Activated T-cell treated with anti-CD3 and anti-CD28 coated beads, Interleukin-2, amount 50 U/mL, for 24 hours (primary cell): Measurements from ENCODE around the gene SRGAP1.
"Not testable (repeated sequence)": the region's sequence is repeated elsewhere in the genome, so short reads cannot be mapped to it uniquely, and the experiment has no call there.

Experiments used
- DNase-seq: peaks from one replicate; pipeline ENCODE4 v3.0.0-alpha.2; 2020
- H3K27ac Mint-ChIP-seq: 2 replicates; pipeline ENCODE4 v1.8.0; 2020; ENCODE audit warnings: mild to moderate bottlenecking, mixed read lengths
- H3K27me3 Mint-ChIP-seq: 2 replicates; pipeline ENCODE4 v1.8.0; 2020; ENCODE audit warnings: mixed read lengths
- H3K36me3 Mint-ChIP-seq: 2 replicates; pipeline ENCODE4 v1.8.0; 2020; ENCODE audit warnings: low read depth, mixed read lengths
- H3K4me1 Mint-ChIP-seq: 2 replicates; pipeline ENCODE4 v1.8.0; 2020; ENCODE audit warnings: low read depth, mixed read lengths
- H3K4me3 Mint-ChIP-seq: 2 replicates; pipeline ENCODE4 v1.8.0; 2020; ENCODE audit warnings: mild to moderate bottlenecking, moderate library complexity, mixed read lengths
- H3K9me3 Mint-ChIP-seq: 2 replicates; pipeline ENCODE4 v1.8.0; 2020; ENCODE audit warnings: mixed read lengths

Gene SRGAP1

GRCh38 chr12:64110864-64111263 is 266.4 kb downstream of the SRGAP1 start:
- no peak for DNase-seq
- Mint-ChIP-seq H3K4me1 (no peaks in the 10 kb centered on the region), H3K27ac (no peak overlapping the region), H3K4me3 (no peak overlapping the region), H3K27me3 (peaks cover 14% of the 10 kb centered on the region), H3K36me3 (no peaks in the 10 kb centered on the region), H3K9me3 (no peaks in the 10 kb centered on the region)

DNA sequence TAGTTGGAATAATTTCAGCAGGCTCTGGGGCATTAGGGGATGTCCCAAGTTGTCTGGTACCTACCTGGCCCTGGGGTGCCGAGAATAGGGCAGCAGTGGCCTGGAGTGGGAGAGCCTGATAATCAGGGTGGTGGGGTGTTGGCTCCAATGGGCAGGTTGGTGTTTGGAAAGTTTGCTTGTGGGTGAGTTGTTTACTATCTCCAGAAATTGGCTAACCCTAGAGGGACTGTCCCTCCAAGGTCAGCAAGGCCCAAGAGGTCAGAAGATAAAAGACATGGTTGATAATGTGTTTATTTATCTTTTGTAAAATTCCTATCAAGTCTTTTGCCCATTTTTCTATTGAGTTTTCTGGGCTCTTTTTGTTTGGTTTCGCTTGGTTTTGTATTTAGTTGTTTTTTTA is 272.5 kb downstream of the SRGAP1 start:
- H3K9me3 Mint-ChIP-seq, result no peaks in the 10 kb centered on the region
- H3K27me3 Mint-ChIP-seq, result peaks cover 20% of the 10 kb centered on the region
- DNase-seq, result no peak
- H3K27ac Mint-ChIP-seq, result no peak overlapping the region
- no peak overlapping the region for H3K4me3 Mint-ChIP-seq
- no peaks in the 10 kb centered on the region for H3K36me3 Mint-ChIP-seq
- no peaks in the 10 kb centered on the region for H3K4me1 Mint-ChIP-seq

GRCh38 chr12:64120568-64120967 is 276.1 kb downstream of the SRGAP1 start:
- Mint-ChIP-seq H3K27ac (no peak overlapping the region), H3K4me3 (no peak overlapping the region), H3K9me3 (no peaks in the 10 kb centered on the region), H3K36me3 (no peaks in the 10 kb centered on the region), H3K4me1 (no peaks in the 10 kb centered on the region), H3K27me3 (peaks cover 20% of the 10 kb centered on the region)
- no peak for DNase-seq

GRCh38 chr12:64121086-64121485 is 276.6 kb downstream of the SRGAP1 start:
- H3K27me3 Mint-ChIP-seq, result peaks cover 20% of the 10 kb centered on the region
- H3K36me3 Mint-ChIP-seq, DNase-seq, H3K4me3 Mint-ChIP-seq, H3K9me3 Mint-ChIP-seq, H3K27ac Mint-ChIP-seq, H3K4me1 Mint-ChIP-seq: not testable (repeated sequence)

DNA sequence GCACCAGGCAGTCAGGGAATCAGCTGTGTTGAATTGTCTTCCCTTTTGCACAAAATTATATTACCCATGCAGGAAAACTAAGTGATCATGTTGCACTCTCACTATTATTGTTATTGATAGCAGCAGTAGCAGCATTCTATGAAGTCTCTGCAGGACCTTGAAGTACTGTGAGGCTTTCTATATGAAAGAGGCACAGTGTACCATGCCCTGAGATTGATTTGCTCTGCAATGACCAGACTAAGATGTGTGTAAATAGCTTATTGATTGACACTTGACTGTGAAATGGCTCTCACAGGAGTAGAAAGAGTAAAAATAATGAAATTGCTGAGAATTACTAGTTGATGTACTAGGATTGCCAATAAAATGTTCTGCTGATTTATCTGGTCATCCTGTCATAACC is 277.7 kb downstream of the SRGAP1 start:
- no peak overlapping the region for H3K4me3 Mint-ChIP-seq
- no peak for DNase-seq

GRCh38 chr12:64122995-64123394 is 278.5 kb downstream of the SRGAP1 start:
- no peaks in the 10 kb centered on the region for H3K4me1 Mint-ChIP-seq
- peaks cover 18% of the 10 kb centered on the region for H3K27me3 Mint-ChIP-seq
- no peaks in the 10 kb centered on the region for H3K9me3 Mint-ChIP-seq
- DNase-seq, result no peak
- H3K36me3 Mint-ChIP-seq, result no peaks in the 10 kb centered on the region
- no peak overlapping the region for H3K27ac Mint-ChIP-seq
- H3K4me3 Mint-ChIP-seq, result no peak overlapping the region

More for the DNA sequence above, 277.7 kb downstream of the SRGAP1 start:
- Mint-ChIP-seq H3K36me3 (no peaks in the 10 kb centered on the region), H3K4me1 (no peaks in the 10 kb centered on the region), H3K27ac (no peak overlapping the region), H3K9me3 (no peaks in the 10 kb centered on the region), H3K27me3 (peaks cover 20% of the 10 kb centered on the region)

GRCh38 chr12:64123448-64123847 is 278.9 kb downstream of the SRGAP1 start:
- DNase-seq, result no peak
- H3K27ac Mint-ChIP-seq, result no peak overlapping the region
- H3K27me3 Mint-ChIP-seq, result peaks cover 15% of the 10 kb centered on the region
- no peaks in the 10 kb centered on the region for H3K9me3 Mint-ChIP-seq
- no peak overlapping the region for H3K4me3 Mint-ChIP-seq
- no peaks in the 10 kb centered on the region for H3K4me1 Mint-ChIP-seq
- H3K36me3 Mint-ChIP-seq, result no peaks in the 10 kb centered on the region

DNA sequence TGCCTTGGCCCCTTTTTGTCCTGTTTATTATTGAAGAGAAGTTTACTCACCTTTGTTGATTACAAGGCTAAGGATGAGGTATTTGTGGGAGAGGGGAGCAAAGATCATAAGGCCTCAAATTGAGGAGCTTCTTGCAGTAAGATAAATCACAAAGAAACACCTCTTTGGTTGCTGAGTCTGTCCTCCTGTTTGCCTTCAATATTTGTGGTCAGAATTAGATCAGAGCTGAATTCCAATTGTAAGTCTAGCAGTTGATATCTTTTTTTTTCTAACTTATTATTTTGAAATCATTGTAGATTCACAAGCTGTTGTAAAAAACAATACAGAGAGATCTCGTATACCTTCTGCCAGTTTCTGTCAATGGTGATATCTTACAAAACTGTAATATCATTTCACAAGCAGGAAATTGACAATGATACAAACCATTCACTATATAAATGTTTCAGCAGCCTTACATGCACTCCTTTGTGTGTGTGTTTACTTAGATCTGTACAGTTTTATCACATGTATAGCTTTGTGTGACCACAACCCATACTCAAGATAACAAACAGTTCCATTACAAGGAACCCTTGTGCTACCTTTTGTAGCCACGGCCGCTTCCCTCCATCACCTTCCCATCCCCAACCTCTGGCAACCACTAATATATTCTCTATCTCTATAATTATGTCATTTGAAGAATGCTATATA is 280.2 kb downstream of the SRGAP1 start:
- H3K4me1 Mint-ChIP-seq, result no peaks in the 10 kb centered on the region
- H3K4me3 Mint-ChIP-seq, result no peak overlapping the region
- H3K27ac Mint-ChIP-seq, result no peak overlapping the region
- H3K9me3 Mint-ChIP-seq, result no peaks in the 10 kb centered on the region
- peaks cover 15% of the 10 kb centered on the region for H3K27me3 Mint-ChIP-seq
- no peaks in the 10 kb centered on the region for H3K36me3 Mint-ChIP-seq
- no peak for DNase-seq

- peaks cover 9% of the 10 kb centered on the region for H3K27me3 Mint-ChIP-seq
- DNase-seq, result no peak
- H3K9me3 Mint-ChIP-seq, result no peaks in the 10 kb centered on the region
- H3K4me3 Mint-ChIP-seq, result no peak overlapping the region
- H3K4me1 Mint-ChIP-seq, result no peaks in the 10 kb centered on the region
- no peak overlapping the region for H3K27ac Mint-ChIP-seq
- H3K36me3 Mint-ChIP-seq, result no peaks in the 10 kb centered on the region
Observed at GRCh38 chr12:64125913-64126312, 281.4 kb downstream of the SRGAP1 start.

GRCh38 chr12:64127811-64128210 is 283.3 kb downstream of the SRGAP1 start:
- Mint-ChIP-seq H3K4me3 (no peak overlapping the region), H3K4me1 (no peaks in the 10 kb centered on the region), H3K27ac (no peak overlapping the region), H3K36me3 (no peaks in the 10 kb centered on the region), H3K27me3 (peaks cover 3% of the 10 kb centered on the region), H3K9me3 (no peaks in the 10 kb centered on the region)
- no peak for DNase-seq

DNA sequence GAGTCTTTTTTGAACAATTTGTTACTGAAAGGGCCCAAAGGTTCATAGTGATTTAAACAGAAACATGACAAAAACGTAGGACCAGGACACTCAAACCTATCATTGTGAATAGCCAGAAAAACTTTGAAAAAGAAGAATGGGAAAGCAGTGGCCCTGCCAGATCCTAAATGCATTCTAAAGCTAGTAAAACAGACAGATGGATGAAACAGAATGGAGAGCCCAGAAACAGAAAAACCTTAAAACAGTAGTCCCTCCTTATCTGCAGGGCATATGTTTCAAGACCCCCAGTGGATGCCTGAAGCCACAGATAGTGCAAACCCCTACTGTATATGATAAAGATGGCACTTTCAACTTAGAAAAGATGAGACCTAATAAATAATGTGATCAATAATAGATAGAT is 283.9 kb downstream of the SRGAP1 start:
- H3K36me3 Mint-ChIP-seq, result no peaks in the 10 kb centered on the region
- no peaks in the 10 kb centered on the region for H3K4me1 Mint-ChIP-seq
- H3K9me3 Mint-ChIP-seq, result peaks cover 2% of the 10 kb centered on the region
- no peak overlapping the region for H3K27ac Mint-ChIP-seq
- no peaks in the 10 kb centered on the region for H3K27me3 Mint-ChIP-seq
- DNase-seq, result no peak
- no peak overlapping the region for H3K4me3 Mint-ChIP-seq

GRCh38 chr12:64130476-64130875 is 286.0 kb downstream of the SRGAP1 start:
- not testable (repeated sequence) for H3K4me3 Mint-ChIP-seq, H3K36me3 Mint-ChIP-seq, DNase-seq, H3K27ac Mint-ChIP-seq, H3K4me1 Mint-ChIP-seq, H3K27me3 Mint-ChIP-seq
- peaks cover 14% of the 10 kb centered on the region for H3K9me3 Mint-ChIP-seq

DNA sequence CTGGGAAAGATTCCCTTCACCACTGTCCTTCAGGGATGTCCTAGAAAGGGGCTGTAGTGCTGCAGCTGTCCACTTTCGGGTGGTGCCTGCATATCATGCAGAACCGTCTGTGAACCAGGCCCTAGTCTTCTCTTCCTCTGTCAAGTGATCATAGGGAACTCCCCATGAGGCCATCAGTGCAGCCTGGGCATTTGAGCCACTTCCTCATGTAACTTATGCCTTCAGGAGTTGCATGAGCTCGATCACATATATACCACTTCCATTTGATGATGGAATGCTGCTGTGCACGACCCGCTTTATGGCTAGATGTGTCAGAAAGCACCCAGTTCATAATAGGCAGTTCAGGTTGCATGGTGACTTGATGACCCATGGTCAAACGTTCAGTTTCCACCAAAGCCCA is 287.0 kb downstream of the SRGAP1 start:
- H3K9me3 Mint-ChIP-seq, result peaks cover 15% of the 10 kb centered on the region
- not testable (repeated sequence) for H3K4me3 Mint-ChIP-seq, DNase-seq, H3K27ac Mint-ChIP-seq, H3K4me1 Mint-ChIP-seq, H3K36me3 Mint-ChIP-seq, H3K27me3 Mint-ChIP-seq

- H3K4me1 Mint-ChIP-seq, H3K27ac Mint-ChIP-seq, H3K27me3 Mint-ChIP-seq, H3K36me3 Mint-ChIP-seq, H3K4me3 Mint-ChIP-seq, DNase-seq: not testable (repeated sequence)
- peaks cover 18% of the 10 kb centered on the region for H3K9me3 Mint-ChIP-seq
Observed at GRCh38 chr12:64132672-64133071, 288.2 kb downstream of the SRGAP1 start.

DNA sequence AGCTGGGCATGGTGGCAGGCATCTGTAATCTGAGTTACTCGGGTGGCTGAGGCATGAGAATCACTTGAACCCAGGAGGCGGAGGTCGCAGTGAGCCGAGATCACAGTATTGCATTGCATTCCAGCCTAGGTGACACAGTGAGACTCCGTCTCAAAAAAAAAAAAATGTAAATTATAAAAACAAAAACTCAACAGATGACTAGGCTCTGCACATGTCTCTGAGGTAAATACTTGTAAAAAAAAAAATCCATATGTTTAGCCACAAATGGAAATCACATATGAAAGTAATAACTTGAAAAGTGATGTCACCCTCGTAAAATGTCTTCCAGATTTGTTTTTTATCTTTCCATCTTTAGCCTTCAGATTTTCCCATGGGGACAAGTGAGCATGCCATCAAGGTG is 292.6 kb downstream of the SRGAP1 start:
- no peak overlapping the region for H3K4me3 Mint-ChIP-seq
- DNase-seq, result no peak
- H3K27me3 Mint-ChIP-seq, result no peaks in the 10 kb centered on the region

DNA sequence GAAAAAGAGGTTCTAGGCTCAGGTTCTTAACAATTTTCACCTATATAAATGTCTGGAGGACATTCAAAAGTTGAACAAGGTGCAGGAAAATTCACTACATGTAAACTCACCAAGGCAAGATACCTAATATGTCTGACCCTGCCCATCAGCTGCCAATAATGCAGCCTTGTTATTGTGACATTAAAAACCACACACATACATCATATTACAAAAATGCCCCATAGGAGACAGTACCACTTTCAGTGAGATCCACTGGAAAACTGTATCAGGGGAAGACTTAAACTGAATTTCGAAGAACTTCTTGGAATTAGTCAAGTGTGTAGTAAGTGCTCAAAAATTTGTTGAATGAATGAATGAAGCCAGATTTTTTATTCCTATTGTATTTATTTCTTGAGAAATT is 294.5 kb downstream of the SRGAP1 start:
- no peak for DNase-seq
- no peak overlapping the region for H3K4me3 Mint-ChIP-seq
- no peaks in the 10 kb centered on the region for H3K36me3 Mint-ChIP-seq
- no peak overlapping the region for H3K27ac Mint-ChIP-seq
- no peaks in the 10 kb centered on the region for H3K4me1 Mint-ChIP-seq
- H3K27me3 Mint-ChIP-seq, result no peaks in the 10 kb centered on the region
- peaks cover 15% of the 10 kb centered on the region for H3K9me3 Mint-ChIP-seq

More for the DNA sequence above, 292.6 kb downstream of the SRGAP1 start:
- Mint-ChIP-seq H3K27ac (no peak overlapping the region), H3K9me3 (peaks cover 23% of the 10 kb centered on the region), H3K4me1 (no peaks in the 10 kb centered on the region), H3K36me3 (no peaks in the 10 kb centered on the region)
